Left hindlimb (tissue), 1 donor: ENCODE data around the gene USP32.
"Not testable (repeated sequence)": the region's sequence is repeated elsewhere in the genome, so short reads cannot be mapped to it uniquely, and the experiment has no call there.

Experiments
- DNase-seq: peaks from one replicate; pipeline ENCODE4 v3.0.0-alpha.2; 2018

The USP32 gene

GRCh38 chr17:60330731-60331130 is 61.2 kb downstream of the USP32 start:
- no peak for DNase-seq

- DNase-seq, result no peak
Observed at GRCh38 chr17:60328679-60329078, 63.3 kb downstream of the USP32 start.

- DNase-seq, result no peak
Observed at GRCh38 chr17:60327901-60328273, 64.0 kb downstream of the USP32 start.

GRCh38 chr17:60327134-60327900 is 64.6 kb downstream of the USP32 start:
- DNase-seq, result no peak

- DNase-seq, result no peak
Observed at GRCh38 chr17:60326702-60327101, 65.2 kb downstream of the USP32 start.

- DNase-seq, result no peak
Observed at GRCh38 chr17:60325730-60326524, 66.0 kb downstream of the USP32 start.

- no peak for DNase-seq
Observed at GRCh38 chr17:60323754-60324153, 68.2 kb downstream of the USP32 start.

GRCh38 chr17:60322056-60322387 is 69.9 kb downstream of the USP32 start:
- no peak for DNase-seq

GRCh38 chr17:60321336-60322055 is 70.4 kb downstream of the USP32 start:
- DNase-seq, result no peak

- no peak for DNase-seq
Observed at GRCh38 chr17:60318830-60319229, 73.1 kb downstream of the USP32 start.

- DNase-seq, result no peak
Observed at GRCh38 chr17:60318326-60318725, 73.6 kb downstream of the USP32 start.

GRCh38 chr17:60315650-60316049 is 76.3 kb downstream of the USP32 start:
- DNase-seq, result no peak

GRCh38 chr17:60314900-60315299 is 77.0 kb downstream of the USP32 start:
- not testable (repeated sequence) for DNase-seq

- no peak for DNase-seq
Observed at GRCh38 chr17:60314423-60314822, 77.5 kb downstream of the USP32 start.

- no peak for DNase-seq
Observed at GRCh38 chr17:60311936-60312335, 80.0 kb downstream of the USP32 start.

- no peak for DNase-seq
Observed at GRCh38 chr17:60311186-60311585, 80.7 kb downstream of the USP32 start.

GRCh38 chr17:60305141-60305540 is 86.8 kb downstream of the USP32 start:
- no peak for DNase-seq

- DNase-seq, result no peak
Observed at GRCh38 chr17:60304502-60304901, 87.4 kb downstream of the USP32 start.

- no peak for DNase-seq
Observed at GRCh38 chr17:60303406-60304099, 88.4 kb downstream of the USP32 start.

- DNase-seq, result no peak
Observed at GRCh38 chr17:60301649-60302048, 90.3 kb downstream of the USP32 start.

- DNase-seq, result no peak
Observed at GRCh38 chr17:60300949-60301348, 91.0 kb downstream of the USP32 start.

GRCh38 chr17:60300011-60300410 is 91.9 kb downstream of the USP32 start:
- no peak for DNase-seq

GRCh38 chr17:60297760-60298401 is 94.1 kb downstream of the USP32 start:
- DNase-seq, result no peak
